HEK293 (cell line): Measurements from ENCODE around the gene IL15RA.
"Not testable (repeated sequence)": the region's sequence is repeated elsewhere in the genome, so short reads cannot be mapped to it uniquely, and the experiment has no call there.

Experiments
- CTCF ChIA-PET: fragments of 350-600 bp; formaldehyde crosslinking; extraction: SDS; loops from one replicate; lab custom pipeline; 2021; ENCODE audit warnings: antibody characterized with exemption; lab: Yijun Ruan, JAX
- POLR2A ChIA-PET: fragments of 300-600 bp; formaldehyde crosslinking; extraction: SDS; loops from one replicate; lab custom pipeline; 2020; ENCODE audit warnings: antibody characterized with exemption, inconsistent platforms; lab: Yijun Ruan, JAX
- H3K27ac ChIP-seq: fragments of 200-500 bp; sonication (Bioruptor generic); 2 replicates; pipeline ENCODE4 v1.5.1; 2014; ENCODE audit warnings: low read depth, low read length, control low read depth, inconsistent platforms; ENCODE audit errors: extremely low read depth
- H3K36me3 ChIP-seq, 2 experiments: fragments of 200-500 bp in 1 of 2; sonication (Bioruptor generic) in 1 of 2; 1 replicate in 1 of 2; 2 replicates in 1 of 2; pipeline ENCODE4 v1.5.1; 2014 to 2017; ENCODE audit warnings: inconsistent platforms in 2 of 2, low read length in 2 of 2; ENCODE audit not compliant: control insufficient read depth in 2 of 2, insufficient read depth in 1 of 2
- H3K4me1 ChIP-seq: fragments of 200-500 bp; sonication (Bioruptor generic); 2 replicates; pipeline ENCODE4 v1.5.1; 2014; ENCODE audit warnings: mild to moderate bottlenecking, low read length, inconsistent platforms; ENCODE audit not compliant: control insufficient read depth, insufficient read depth
- H3K4me3 ChIP-seq: 2 replicates; pipeline ENCODE4 v1.5.1; 2011; ENCODE audit warnings: low read depth, mild to moderate bottlenecking, control low read depth, low read length, moderate library complexity
- H3K9me3 ChIP-seq: fragments of 200-500 bp; sonication (Bioruptor generic); 2 replicates; pipeline ENCODE4 v1.5.1; 2014; ENCODE audit warnings: low read depth, low read length, inconsistent platforms; ENCODE audit not compliant: control insufficient read depth, insufficient read depth
- KLF1 ChIP-seq: fragments of 450-650 bp; formaldehyde crosslinking; IDR thresholded peaks from 2 replicates; pipeline ENCODE4 v1.5.1; 2016; ENCODE audit warnings: missing biosample characterization, missing genetic modification characterization
- KLF7 ChIP-seq: fragments of 450-650 bp; formaldehyde crosslinking; IDR thresholded peaks from 2 replicates; pipeline ENCODE4 v1.5.1; 2016; ENCODE audit warnings: missing biosample characterization, missing genetic modification characterization, borderline replicate concordance
- SP2 ChIP-seq: fragments of 450-650 bp; formaldehyde crosslinking; IDR thresholded peaks from 2 replicates; pipeline ENCODE4 v1.5.1; 2016; ENCODE audit warnings: missing biosample characterization, missing genetic modification characterization
- ZBTB17 ChIP-seq: fragments of 450-650 bp; formaldehyde crosslinking; IDR thresholded peaks from 2 replicates; pipeline ENCODE4 v1.5.1; 2016; ENCODE audit warnings: missing biosample characterization, missing genetic modification characterization
- ZFHX2 ChIP-seq: fragments of 450-650 bp; formaldehyde crosslinking; conservative IDR thresholded peaks from 2 replicates; pipeline ENCODE4 v1.5.1; 2016; ENCODE audit warnings: missing biosample characterization, missing genetic modification characterization
- ZNF148 ChIP-seq: fragments of 450-650 bp; formaldehyde crosslinking; IDR thresholded peaks from 2 replicates; pipeline ENCODE4 v1.5.0; 2017; ENCODE audit warnings: missing biosample characterization, missing genetic modification characterization, borderline replicate concordance
- ZNF16 ChIP-seq: fragments of 450-650 bp; formaldehyde crosslinking; IDR thresholded peaks from 2 replicates; pipeline ENCODE4 v1.5.1; 2016; ENCODE audit warnings: low read depth, missing biosample characterization, missing genetic modification characterization
- ZNF350 ChIP-seq: fragments of 450-650 bp; formaldehyde crosslinking; IDR thresholded peaks from 2 replicates; pipeline ENCODE4 v1.5.0; 2017; ENCODE audit warnings: missing biosample characterization, mild to moderate bottlenecking, missing genetic modification characterization
- ZNF404 ChIP-seq: fragments of 450-650 bp; formaldehyde crosslinking; IDR thresholded peaks from 2 replicates; pipeline ENCODE4 v1.5.1; 2017; ENCODE audit warnings: missing biosample characterization, missing genetic modification characterization
- ZNF423 ChIP-seq: fragments of 450-650 bp; formaldehyde crosslinking; IDR thresholded peaks from 2 replicates; pipeline ENCODE4 v1.5.1; 2016; ENCODE audit warnings: missing biosample characterization, missing genetic modification characterization
- ZNF426 ChIP-seq: fragments of 450-650 bp; formaldehyde crosslinking; IDR thresholded peaks from 2 replicates; pipeline ENCODE4 v1.5.1; 2017; ENCODE audit warnings: missing biosample characterization, missing genetic modification characterization, mild to moderate bottlenecking, inconsistent platforms, moderate library complexity
- ZNF449 ChIP-seq: fragments of 450-650 bp; formaldehyde crosslinking; IDR thresholded peaks from 2 replicates; pipeline ENCODE4 v1.5.1; 2017; ENCODE audit warnings: missing biosample characterization, mild to moderate bottlenecking, missing genetic modification characterization, moderate library complexity
- ZNF560 ChIP-seq: fragments of 450-650 bp; formaldehyde crosslinking; IDR thresholded peaks from 2 replicates; pipeline ENCODE4 v1.5.1; 2017; ENCODE audit warnings: missing biosample characterization, missing genetic modification characterization, borderline replicate concordance
- ZNF654 ChIP-seq: fragments of 450-650 bp; formaldehyde crosslinking; IDR thresholded peaks from 2 replicates; pipeline ENCODE4 v1.5.1; 2016; ENCODE audit warnings: low read depth, missing biosample characterization, missing genetic modification characterization
- ZNF670 ChIP-seq: fragments of 450-650 bp; formaldehyde crosslinking; IDR thresholded peaks from 2 replicates; pipeline ENCODE4 v1.5.1; 2016; ENCODE audit warnings: missing biosample characterization, missing genetic modification characterization, low read depth
- ZNF677 ChIP-seq: fragments of 450-650 bp; IDR thresholded peaks from 2 replicates; pipeline ENCODE4 v1.5.0; 2018; ENCODE audit warnings: missing biosample characterization, mild to moderate bottlenecking, missing genetic modification characterization, moderate library complexity
- ZNF785 ChIP-seq: fragments of 450-650 bp; formaldehyde crosslinking; IDR thresholded peaks from 2 replicates; pipeline ENCODE4 v1.5.1; 2016; ENCODE audit warnings: missing biosample characterization, missing genetic modification characterization
- ZNF791 ChIP-seq: fragments of 450-650 bp; formaldehyde crosslinking; IDR thresholded peaks from 2 replicates; pipeline ENCODE4 v1.5.1; 2016; ENCODE audit warnings: missing biosample characterization, missing genetic modification characterization

IL15RA gene

GRCh38 chr10:6006546-6006945 is 29.2 kb upstream of the IL15RA start:
- no peaks in the 10 kb centered on the region for H3K36me3 ChIP-seq
- ChIA-PET CTCF (interaction anchor here (0.6 to 0.8 kb wide), 2 partner anchors 81 to 294 kb away, joined by 3 read pairs; no protein-coding TSS in a partner anchor), POLR2A (no interaction called here)
- H3K9me3 ChIP-seq, result no peaks in the 10 kb centered on the region
- TF ChIP-seq ZNF785 (tag by site-specific recombination), result no peak
- TF ChIP-seq ZNF148 (tag by site-specific recombination), result no peak
- no peak for TF ChIP-seq SP2 (tag by site-specific recombination)
- TF ChIP-seq ZNF350 (tag by site-specific recombination), result no peak
- no peak for TF ChIP-seq ZNF560 (tag by site-specific recombination)
- TF ChIP-seq ZNF423 (tag by site-specific recombination), result no peak
- TF ChIP-seq ZNF426 (tag by site-specific recombination), result no peak
- TF ChIP-seq ZNF16 (tag by site-specific recombination), result no peak
- TF ChIP-seq ZBTB17 (tag by site-specific recombination), result no peak
- TF ChIP-seq ZNF404 (tag by site-specific recombination), result no peak
- TF ChIP-seq ZNF670 (tag by site-specific recombination), result no peak
- no peak for TF ChIP-seq ZNF677
- TF ChIP-seq ZFHX2 (tag by site-specific recombination), result no peak
- no peak for TF ChIP-seq ZNF791 (tag by site-specific recombination)
- TF ChIP-seq KLF7 (tag by site-specific recombination), result no peak
- TF ChIP-seq ZNF449, result no peak
- H3K4me3 ChIP-seq, result no peak overlapping the region
- H3K4me1 ChIP-seq, result no peaks in the 10 kb centered on the region
- no peak overlapping the region for H3K27ac ChIP-seq

GRCh38 chr10:6005856-6006395 is 28.6 kb upstream of the IL15RA start:
- H3K4me3 ChIP-seq, result no peak overlapping the region
- CTCF ChIA-PET, result interaction anchor here (0.6 kb wide), 1 partner anchor 81 kb away, joined by 3 read pairs; no protein-coding TSS in a partner anchor
- H3K4me1 ChIP-seq, result no peaks in the 10 kb centered on the region
- peak; percentile 42; the same call in 1 of the 2 replicates for TF ChIP-seq KLF1 (tag by site-specific recombination)
- TF ChIP-seq ZNF654 (tag by site-specific recombination), result no peak
- H3K27ac ChIP-seq, result no peak overlapping the region
- H3K36me3 ChIP-seq, result no peaks in the 10 kb centered on the region
- POLR2A ChIA-PET, result no interaction called here
- no peaks in the 10 kb centered on the region for H3K9me3 ChIP-seq

GRCh38 chr10:6005161-6005804 is 27.9 kb upstream of the IL15RA start:
- H3K4me1 ChIP-seq, H3K4me3 ChIP-seq, H3K27ac ChIP-seq, H3K36me3 ChIP-seq, POLR2A ChIA-PET, H3K9me3 ChIP-seq: not testable (repeated sequence)
- CTCF ChIA-PET, result interaction anchor here (0.6 kb wide), 1 partner anchor 82 kb away, joined by 3 read pairs; no protein-coding TSS in a partner anchor
